Endodermal cell (in vitro differentiated cells): Measurements from ENCODE around the gene C17orf50. TPM values are rescaled to one million over a fixed set of nuclear protein-coding genes. Genes with fewer than 3 reads are reported as not detected.
A peak's percentile ranks its signal among the peaks of the same experiment; 100 is the strongest.

Experiments
- DNase-seq: peaks from one replicate; pipeline ENCODE4 v3.0.0-alpha.2; 2017
- H3K27ac ChIP-seq: 2 replicates; pipeline ENCODE4 v1.5.1; 2013; ENCODE audit warnings: mild to moderate bottlenecking, low read depth, low read length, moderate library complexity
- H3K27me3 ChIP-seq: 2 replicates; pipeline ENCODE4 v1.6.1; 2013; ENCODE audit warnings: mild to moderate bottlenecking, low read length, moderate library complexity; ENCODE audit not compliant: insufficient read depth, control insufficient read depth, poor library complexity, severe bottlenecking
- H3K36me3 ChIP-seq: 2 replicates; pipeline ENCODE4 v1.7.0; 2013; ENCODE audit warnings: mild to moderate bottlenecking, low read length, moderate library complexity; ENCODE audit not compliant: control insufficient read depth, insufficient read depth
- H3K4me1 ChIP-seq: one replicate; pipeline ENCODE4 v1.7.0; 2013; ENCODE audit warnings: low read length; ENCODE audit not compliant: control insufficient read depth, insufficient read depth
- H3K4me3 ChIP-seq: 2 replicates; pipeline ENCODE4 v1.5.1; 2013; ENCODE audit warnings: mild to moderate bottlenecking, low read length, moderate library complexity
- H3K9ac ChIP-seq: 2 replicates; pipeline ENCODE4 v1.6.1; 2013; ENCODE audit warnings: mild to moderate bottlenecking, low read length, moderate library complexity; ENCODE audit not compliant: poor library complexity, severe bottlenecking; ENCODE audit errors: extremely low read depth
- H3K9me3 ChIP-seq: 2 replicates; pipeline ENCODE4 v1.6.1; 2013; ENCODE audit warnings: mild to moderate bottlenecking, low read length, moderate library complexity; ENCODE audit not compliant: control insufficient read depth
- H3K27ac Mint-ChIP-seq: 2 replicates; pipeline ENCODE4 v1.8.0; 2020; ENCODE audit warnings: mixed read lengths
- H3K27me3 Mint-ChIP-seq: 2 replicates; pipeline ENCODE4 v1.8.0; 2021; ENCODE audit warnings: mild to moderate bottlenecking, mixed read lengths; ENCODE audit not compliant: insufficient read depth
- H3K36me3 Mint-ChIP-seq: 2 replicates; pipeline ENCODE4 v1.8.0; 2020; ENCODE audit warnings: low read depth, mixed read lengths
- H3K4me1 Mint-ChIP-seq: 2 replicates; pipeline ENCODE4 v1.8.0; 2020; ENCODE audit warnings: mixed read lengths
- H3K4me3 Mint-ChIP-seq: 2 replicates; pipeline ENCODE4 v1.8.0; 2020; ENCODE audit warnings: mild to moderate bottlenecking, moderate library complexity, mixed read lengths
- H3K9me3 Mint-ChIP-seq: 2 replicates; pipeline ENCODE4 v1.8.0; 2020; ENCODE audit warnings: mild to moderate bottlenecking, mixed read lengths
- CTCF ChIP-seq: fragments of 200-600 bp; sonication (generic); conservative IDR thresholded peaks from 2 replicates; pipeline ENCODE4 v1.5.0; 2021; ENCODE audit warnings: antibody characterized with exemption, mild to moderate bottlenecking
- WGBS, 2 experiments: methylation state at CpG; one replicate each; pipeline versions ENCODE4 v1.1.5 to v1.1.7; 2013; ENCODE audit warnings: missing lambda C conversion rate in 2 of 2, mixed read lengths in 1 of 2; ENCODE audit not compliant: insufficient coverage in 1 of 2, insufficient read length in 1 of 2; 5-methylcytosine and 5-hydroxymethylcytosine counted together
- total RNA-seq, 2 donors: library from RNA; stranded (reverse); fragmentation: NEBNext Ultra II Directional in 1 of 2; extraction: Animal tissue kit (Norgen Biotek cat#: 25700) in 1 of 2; gene quantifications; 2 replicates in 1 of 2; 3 replicates in 1 of 2; pipeline ENCODE4 v1.2.1, GENCODE V29; 2021

The C17orf50 gene
- total RNA-seq, 2 donors from 2014 or later: not detected

DNA sequence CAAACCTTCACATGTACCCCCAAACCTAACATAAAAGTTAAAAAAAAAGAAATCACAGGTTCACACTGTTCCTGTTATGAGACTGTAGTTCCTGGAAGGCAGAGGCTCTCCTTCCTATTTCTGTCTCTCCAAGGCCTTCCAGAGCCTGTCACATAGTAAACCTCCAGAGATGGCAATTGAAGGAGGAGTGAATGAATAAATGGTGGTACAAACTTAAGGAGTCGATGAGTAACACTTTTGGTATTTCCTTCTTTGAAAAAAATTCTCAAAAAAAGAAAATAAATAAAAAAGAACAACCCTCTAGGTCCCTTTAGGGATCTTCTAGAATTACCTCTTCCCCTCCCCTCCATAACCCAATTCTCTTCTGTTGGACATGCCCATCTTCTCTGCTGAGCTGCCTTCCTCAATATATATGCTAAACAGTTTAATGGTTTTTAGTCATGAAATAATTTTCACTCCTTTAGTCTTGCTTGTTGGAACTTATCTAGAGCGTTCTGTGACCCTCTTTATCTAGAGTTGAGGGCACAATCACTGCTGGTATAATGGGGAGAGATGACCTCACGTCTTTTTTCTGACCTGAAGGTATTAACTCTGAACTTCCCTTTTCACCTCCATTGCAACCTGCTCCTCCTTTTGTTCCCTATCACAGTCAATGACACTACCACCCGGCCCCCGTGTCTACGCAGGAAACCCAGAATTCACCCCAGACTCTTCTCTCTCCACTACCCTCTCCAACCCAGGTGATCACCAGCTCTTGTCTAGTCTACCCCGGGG lies 46.9 kb downstream of the C17orf50 start:
- H3K27me3 Mint-ChIP-seq: peaks cover 5% of the 10 kb centered on the region
- no peak for DNase-seq

DNA sequence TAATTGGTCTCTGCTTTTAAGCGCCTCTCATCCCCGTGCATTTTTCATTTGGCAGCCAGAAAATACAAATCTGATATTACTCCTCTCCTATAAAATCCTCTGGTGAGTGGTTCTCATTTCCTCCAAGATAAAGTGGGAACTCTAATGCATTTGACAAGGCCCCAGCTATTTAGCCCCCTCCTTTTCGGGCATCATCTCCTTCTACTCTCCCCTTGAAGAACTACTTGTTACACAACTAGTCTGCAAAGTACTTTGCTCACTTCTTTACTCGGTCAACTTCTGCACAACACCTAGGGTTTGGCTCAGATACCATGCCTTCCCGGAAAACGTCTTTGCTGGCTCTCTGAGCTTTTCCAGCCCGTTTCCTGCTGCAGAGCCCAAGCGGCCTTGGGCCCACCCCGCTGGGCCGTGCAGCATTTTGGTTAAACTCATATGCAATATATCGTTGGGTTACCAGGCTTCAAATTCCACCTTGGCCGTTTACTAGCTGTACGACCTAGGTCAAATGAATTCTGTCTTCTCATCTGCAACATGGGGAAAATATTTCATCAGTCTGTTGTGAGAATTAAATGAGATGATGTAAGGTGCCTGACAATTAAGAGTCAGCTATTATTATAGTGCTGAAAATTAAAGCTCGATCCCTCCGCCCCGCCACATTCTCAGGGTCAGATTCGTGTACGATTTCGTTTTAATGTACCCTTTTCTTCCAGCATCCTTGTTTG lies 47.7 kb downstream of the C17orf50 start:
- H3K27me3 Mint-ChIP-seq: peaks cover 4% of the 10 kb centered on the region
- no peak for TF ChIP-seq CTCF
- peak overlapping the region; percentile 100 for H3K4me3 ChIP-seq
- H3K9me3 Mint-ChIP-seq: no peaks in the 10 kb centered on the region
- H3K9me3 ChIP-seq: no peaks in the 10 kb centered on the region
- no peaks in the 10 kb centered on the region for H3K4me1 ChIP-seq
- H3K4me1 Mint-ChIP-seq: peaks cover 20% of the 10 kb centered on the region
- peaks cover 6% of the 10 kb centered on the region for H3K36me3 Mint-ChIP-seq
- peak overlapping the region; percentile 97 for H3K4me3 Mint-ChIP-seq
- H3K27ac Mint-ChIP-seq: peak overlapping the region; percentile 99
- H3K9ac ChIP-seq: peak overlapping the region; percentile 81
- WGBS, 2 experiments: 44 to 47% methylated on average over 12 to 19 of the region's 19 CpGs
- peaks cover 20% of the 10 kb centered on the region for H3K36me3 ChIP-seq
- no peaks in the 10 kb centered on the region for H3K27me3 ChIP-seq
- H3K27ac ChIP-seq: peak overlapping the region; percentile 82
- DNase-seq: peak; percentile 56

More for the DNA sequence above, 46.9 kb downstream of the C17orf50 start:
- Mint-ChIP-seq H3K9me3 (no peaks in the 10 kb centered on the region), H3K27ac (no peak overlapping the region), H3K36me3 (no peaks in the 10 kb centered on the region), H3K4me1 (peaks cover 20% of the 10 kb centered on the region), H3K4me3 (no peak overlapping the region)
- no peak overlapping the region for H3K27ac ChIP-seq
- no peak overlapping the region for H3K4me3 ChIP-seq
- 84 to 97% methylated on average over 5 to 7 of the region's 7 CpGs for WGBS, 2 experiments
- H3K9ac ChIP-seq: no peak overlapping the region
- no peak for TF ChIP-seq CTCF
- no peaks in the 10 kb centered on the region for H3K9me3 ChIP-seq
- peaks cover 14% of the 10 kb centered on the region for H3K36me3 ChIP-seq
- H3K4me1 ChIP-seq: no peaks in the 10 kb centered on the region
- H3K27me3 ChIP-seq: no peaks in the 10 kb centered on the region

DNA sequence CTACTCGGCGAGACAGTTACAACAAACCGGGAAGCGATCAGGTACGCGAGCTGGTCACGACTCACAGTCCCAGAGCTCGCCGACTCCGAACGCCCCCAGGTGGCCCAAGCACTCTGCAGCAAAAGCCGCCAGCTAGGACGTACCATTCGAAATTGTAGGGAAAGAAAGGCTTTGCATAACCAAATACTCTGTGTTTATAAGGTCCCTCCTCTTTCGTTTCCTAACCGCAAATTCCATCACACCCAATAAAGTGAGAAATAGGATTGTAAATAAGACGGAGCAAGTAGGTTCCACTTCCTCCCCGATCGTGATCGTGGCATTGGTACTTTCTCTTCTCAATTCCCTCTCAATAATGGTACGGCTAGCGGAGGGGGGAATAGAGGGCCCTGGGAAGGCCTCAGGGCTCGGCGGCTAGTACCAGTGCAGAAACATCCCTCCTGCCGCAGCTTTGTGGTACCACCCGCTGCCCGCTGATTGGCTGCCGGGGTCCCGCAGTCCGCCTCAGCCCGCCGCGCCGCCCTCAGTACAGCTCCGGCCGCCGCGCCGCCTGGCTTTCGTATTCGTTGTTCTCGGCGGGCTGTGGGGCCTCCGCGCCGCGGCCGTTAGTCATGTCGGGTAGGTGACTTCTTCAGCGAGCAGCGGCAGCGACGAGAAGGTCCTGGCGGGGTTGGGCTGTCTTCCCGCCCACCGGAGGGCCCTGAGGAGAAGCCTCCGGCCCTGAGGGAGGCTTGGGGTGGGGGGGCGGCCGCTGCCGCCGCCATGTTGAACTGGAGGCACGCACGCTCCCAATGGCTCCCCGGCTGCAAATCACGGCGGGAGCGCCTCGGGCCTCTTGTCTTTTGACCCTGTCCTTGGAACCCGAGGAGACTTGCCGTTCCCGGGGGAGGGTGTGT lies 48.5 kb downstream of the C17orf50 start, which contains the start of gene TAF15:
Gene TAF15 (plus strand): TSS at position 523 of the 893 bp plus-strand sequence. CDS start 86 bp downstream, at position 609.
- peaks cover 28% of the 10 kb centered on the region for H3K36me3 ChIP-seq
- H3K9ac ChIP-seq: peak within 1 kb of the TSS; percentile 81
- peak within 1 kb of the TSS; percentile 100 for H3K4me3 ChIP-seq
- Mint-ChIP-seq H3K36me3 (peaks cover 13% of the 10 kb centered on the region), H3K27me3 (peaks cover 3% of the 10 kb centered on the region), H3K4me3 (peak within 1 kb of the TSS; percentile 97), H3K9me3 (no peaks in the 10 kb centered on the region), H3K27ac (peak within 1 kb of the TSS; percentile 99), H3K4me1 (peaks cover 20% of the 10 kb centered on the region)
- 0 to 2% methylated on average over 33 to 69 of the region's 71 CpGs for WGBS, 2 experiments
- H3K9me3 ChIP-seq: no peaks in the 10 kb centered on the region
- TF ChIP-seq CTCF: peak; percentile 81
- DNase-seq: peak; percentile 99
- H3K4me1 ChIP-seq: no peaks in the 10 kb centered on the region
- H3K27ac ChIP-seq: peak within 1 kb of the TSS; percentile 91
- no peaks in the 10 kb centered on the region for H3K27me3 ChIP-seq
